K562 treated with DMSO at 1 percent for 12 hours (cell line): ENCODE results near the gene CACNA1E. TPM values are rescaled to one million over a fixed set of nuclear protein-coding genes. Genes with fewer than 3 reads are reported as not detected.

Experiments used
- total RNA-seq: library from RNA; unstranded; fragments of 300-600 nt; gene quantifications from 2 replicates; pipeline ENCODE4 v1.2.3, GENCODE V29; 2022; ENCODE audit not compliant: insufficient read depth

CACNA1E gene
- total RNA-seq = 0.14 TPM in 1 of 2 replicates, not detected in the other

GRCh38 chr1:181483285-181484195, at the start of gene CACNA1E:
Gene CACNA1E (plus strand): TSS chr1:181483517. CDS start chr1:181483745, 228 bp downstream.

